Loucy (cell line): ENCODE results near the gene PABPN1.

Source experiments
- H2AFZ ChIP-seq: fragments of 200-600 bp; sonication (generic); 2 replicates; pipeline ENCODE4 v1.6.0; 2016; ENCODE audit warnings: antibody characterized with exemption, mild to moderate bottlenecking, low read length, moderate library complexity
- H3F3A ChIP-seq: fragments of 200-600 bp; 2 replicates; pipeline ENCODE4 v1.6.0; 2016; ENCODE audit warnings: antibody characterized with exemption, low read depth, mild to moderate bottlenecking
- H3K27me3 ChIP-seq: fragments of 200-600 bp; sonication (generic); 2 replicates; pipeline ENCODE4 v1.6.1; 2014; ENCODE audit warnings: low read length, mild to moderate bottlenecking; ENCODE audit not compliant: insufficient read depth, poor library complexity, severe bottlenecking
- H3K36me3 ChIP-seq: fragments of 200-600 bp; sonication (generic); 2 replicates; pipeline ENCODE4 v1.6.1; 2016; ENCODE audit warnings: low read length; ENCODE audit not compliant: insufficient read depth
- H3K4me1 ChIP-seq: fragments of 200-600 bp; sonication (generic); 2 replicates; pipeline ENCODE4 v1.5.1; 2014; ENCODE audit warnings: low read length, mild to moderate bottlenecking; ENCODE audit not compliant: insufficient read depth, poor library complexity, severe bottlenecking
- H3K4me2 ChIP-seq: fragments of 200-600 bp; sonication (generic); 2 replicates; pipeline ENCODE4 v1.6.0; 2014; ENCODE audit warnings: antibody characterized with exemption, low read length, low read depth, mild to moderate bottlenecking; ENCODE audit not compliant: poor library complexity, severe bottlenecking
- H3K4me3 ChIP-seq: fragments of 200-600 bp; sonication (generic); 2 replicates; pipeline ENCODE4 v1.5.1; 2014; ENCODE audit warnings: low read length, mild to moderate bottlenecking, mixed read lengths; ENCODE audit not compliant: poor library complexity, severe bottlenecking
- H3K79me2 ChIP-seq: fragments of 200-600 bp; sonication (generic); 2 replicates; pipeline ENCODE4 v1.6.1; 2014; ENCODE audit warnings: low read length; ENCODE audit not compliant: insufficient read depth
- H3K9ac ChIP-seq: fragments of 200-600 bp; sonication (generic); 2 replicates; pipeline ENCODE4 v1.6.0; 2014; ENCODE audit warnings: mild to moderate bottlenecking, low read depth, low read length, moderate library complexity; ENCODE audit not compliant: poor library complexity, severe bottlenecking
- H3K9me2 ChIP-seq: fragments of 200-600 bp; sonication (generic); replicated peaks from 2 replicates; pipeline ENCODE4 v1.6.1; 2016; ENCODE audit warnings: low read depth, low read length, mixed read lengths
- H3K9me3 ChIP-seq: fragments of 200-600 bp; sonication (generic); 2 replicates; pipeline ENCODE4 v1.6.1; 2014; ENCODE audit warnings: mild to moderate bottlenecking, antibody characterized with exemption, low read length, low read depth; ENCODE audit not compliant: insufficient read depth
- H4K20me1 ChIP-seq: fragments of 200-600 bp; sonication (generic); 2 replicates; pipeline ENCODE4 v1.6.0; 2014; ENCODE audit warnings: antibody characterized with exemption, low read length, mild to moderate bottlenecking; ENCODE audit not compliant: insufficient read depth, poor library complexity, severe bottlenecking
- EZH2phosphoT487 ChIP-seq: fragments of 200-600 bp; IDR thresholded peaks from 2 replicates; pipeline ENCODE4 v1.6.1; 2018; ENCODE audit warnings: antibody characterized with exemption, mild to moderate bottlenecking, moderate library complexity, borderline replicate concordance
- TF ChIP-seq, protein P1 (sequence below): fragments of 200-600 bp; sonication (generic); conservative IDR thresholded peaks from 2 replicates; pipeline ENCODE4 v1.5.1; 2014; ENCODE audit warnings: mild to moderate bottlenecking, antibody characterized with exemption, low read length

PABPN1 gene

GRCh38 chr14:23372509-23372908 lies 51.3 kb downstream of the PABPN1 start, which contains the start of gene IL25:
IL25 (plus strand) TSS chr14:23372809.
- H4K20me1 ChIP-seq = no peaks in the 10 kb centered on the region
- no peaks in the 10 kb centered on the region for H3K27me3 ChIP-seq
- H3K36me3 ChIP-seq = no peaks in the 10 kb centered on the region
- H3K9me3 ChIP-seq = no peaks in the 10 kb centered on the region
- H3K4me2 ChIP-seq = no peak within 1 kb of the TSS
- H3K4me3 ChIP-seq = no peak within 1 kb of the TSS
- H3K9me2 ChIP-seq = no peaks in the 10 kb centered on the region
- H3K79me2 ChIP-seq = no peaks in the 10 kb centered on the region
- H3F3A ChIP-seq = no peaks in the 10 kb centered on the region
- no peaks in the 10 kb centered on the region for H3K4me1 ChIP-seq
- H3K9ac ChIP-seq = no peak within 1 kb of the TSS
- TF ChIP-seq EZH2phosphoT487 = no peak
- TF ChIP-seq, protein P1, sequence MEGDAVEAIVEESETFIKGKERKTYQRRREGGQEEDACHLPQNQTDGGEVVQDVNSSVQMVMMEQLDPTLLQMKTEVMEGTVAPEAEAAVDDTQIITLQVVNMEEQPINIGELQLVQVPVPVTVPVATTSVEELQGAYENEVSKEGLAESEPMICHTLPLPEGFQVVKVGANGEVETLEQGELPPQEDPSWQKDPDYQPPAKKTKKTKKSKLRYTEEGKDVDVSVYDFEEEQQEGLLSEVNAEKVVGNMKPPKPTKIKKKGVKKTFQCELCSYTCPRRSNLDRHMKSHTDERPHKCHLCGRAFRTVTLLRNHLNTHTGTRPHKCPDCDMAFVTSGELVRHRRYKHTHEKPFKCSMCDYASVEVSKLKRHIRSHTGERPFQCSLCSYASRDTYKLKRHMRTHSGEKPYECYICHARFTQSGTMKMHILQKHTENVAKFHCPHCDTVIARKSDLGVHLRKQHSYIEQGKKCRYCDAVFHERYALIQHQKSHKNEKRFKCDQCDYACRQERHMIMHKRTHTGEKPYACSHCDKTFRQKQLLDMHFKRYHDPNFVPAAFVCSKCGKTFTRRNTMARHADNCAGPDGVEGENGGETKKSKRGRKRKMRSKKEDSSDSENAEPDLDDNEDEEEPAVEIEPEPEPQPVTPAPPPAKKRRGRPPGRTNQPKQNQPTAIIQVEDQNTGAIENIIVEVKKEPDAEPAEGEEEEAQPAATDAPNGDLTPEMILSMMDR = no peak
- H2AFZ ChIP-seq = no peak within 1 kb of the TSS

DNA sequence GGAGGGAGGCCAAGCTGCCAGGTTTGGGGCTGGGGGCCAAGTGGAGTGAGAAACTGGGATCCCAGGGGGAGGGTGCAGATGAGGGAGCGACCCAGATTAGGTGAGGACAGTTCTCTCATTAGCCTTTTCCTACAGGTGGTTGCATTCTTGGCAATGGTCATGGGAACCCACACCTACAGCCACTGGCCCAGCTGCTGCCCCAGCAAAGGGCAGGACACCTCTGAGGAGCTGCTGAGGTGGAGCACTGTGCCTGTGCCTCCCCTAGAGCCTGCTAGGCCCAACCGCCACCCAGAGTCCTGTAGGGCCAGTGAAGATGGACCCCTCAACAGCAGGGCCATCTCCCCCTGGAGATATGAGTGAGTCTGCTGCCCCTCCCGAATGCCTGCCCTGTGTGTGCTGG lies 51.8 kb downstream of the PABPN1 start:
- no peak overlapping the region for H2AFZ ChIP-seq
- no peak overlapping the region for H3K4me3 ChIP-seq
- no peaks in the 10 kb centered on the region for H3K4me1 ChIP-seq
- no peaks in the 10 kb centered on the region for H3F3A ChIP-seq
- no peaks in the 10 kb centered on the region for H3K36me3 ChIP-seq
- no peaks in the 10 kb centered on the region for H3K9me3 ChIP-seq
- H3K79me2 ChIP-seq = no peaks in the 10 kb centered on the region
- no peaks in the 10 kb centered on the region for H3K27me3 ChIP-seq
- no peaks in the 10 kb centered on the region for H4K20me1 ChIP-seq
- no peak overlapping the region for H3K9ac ChIP-seq
- H3K9me2 ChIP-seq = no peaks in the 10 kb centered on the region
- TF ChIP-seq, protein P1 = no peak
- TF ChIP-seq EZH2phosphoT487 = no peak
- no peak overlapping the region for H3K4me2 ChIP-seq
